ENCODE results near the gene MSL1.
A peak's percentile ranks its signal among the peaks of the same experiment; 100 is the strongest.
"Not testable (repeated sequence)": the region's sequence is repeated elsewhere in the genome, so short reads cannot be mapped to it uniquely, and the experiment has no call there.

Gene MSL1

GRCh38 chr17:40130352-40131042 lies 8.7 kb downstream of the MSL1 start:
- DNase-seq: no peak

- DNase-seq: no peak
Observed at GRCh38 chr17:40134184-40134583, 12.4 kb downstream of the MSL1 start.

GRCh38 chr17:40135817-40136216 lies 14.0 kb downstream of the MSL1 start:
- no peak for DNase-seq

- no peak for DNase-seq
Observed at GRCh38 chr17:40139566-40140058, 17.8 kb downstream of the MSL1 start.

GRCh38 chr17:40143166-40143565 lies 21.4 kb downstream of the MSL1 start:
- not testable (repeated sequence) for DNase-seq

- no peak for DNase-seq
Observed at GRCh38 chr17:40145476-40145875, 23.7 kb downstream of the MSL1 start.

- no peak for DNase-seq
Observed at GRCh38 chr17:40148527-40148926, 26.8 kb downstream of the MSL1 start.

- DNase-seq: no peak
Observed at GRCh38 chr17:40150276-40150675, 28.5 kb downstream of the MSL1 start.

- DNase-seq: no peak
Observed at GRCh38 chr17:40151414-40151963, 29.7 kb downstream of the MSL1 start.

- DNase-seq: no peak
Observed at GRCh38 chr17:40153603-40154236, 31.9 kb downstream of the MSL1 start.

- no peak for DNase-seq
Observed at GRCh38 chr17:40157973-40158372, 36.2 kb downstream of the MSL1 start.

- no peak for DNase-seq
Observed at GRCh38 chr17:40158438-40159013, 36.8 kb downstream of the MSL1 start.

GRCh38 chr17:40159456-40159855 lies 37.7 kb downstream of the MSL1 start:
- no peak for DNase-seq

- DNase-seq: no peak
Observed at GRCh38 chr17:40167685-40168261, 46.0 kb downstream of the MSL1 start.

- peak; percentile 73 for DNase-seq
Observed at GRCh38 chr17:40168262-40168832, 46.6 kb downstream of the MSL1 start.

- DNase-seq: no peak
Observed at GRCh38 chr17:40170325-40170724, 48.6 kb downstream of the MSL1 start.

- no peak for DNase-seq
Observed at GRCh38 chr17:40171750-40172149, 50.0 kb downstream of the MSL1 start.

GRCh38 chr17:40173091-40173777 lies 51.5 kb downstream of the MSL1 start:
- DNase-seq: no peak

GRCh38 chr17:40173778-40174135 lies 52.0 kb downstream of the MSL1 start:
- DNase-seq: no peak

GRCh38 chr17:40174514-40174913 lies 52.7 kb downstream of the MSL1 start:
- no peak for DNase-seq

GRCh38 chr17:40175928-40176753 lies 54.4 kb downstream of the MSL1 start:
- DNase-seq: no peak

GRCh38 chr17:40176754-40177110 lies 55.0 kb downstream of the MSL1 start:
- no peak for DNase-seq
